HepG2 (cell line): ENCODE measurements around the gene CDK12. TPM values are rescaled to one million over a fixed set of nuclear protein-coding genes. Genes with fewer than 3 reads are reported as not detected.

Source experiments
- ATF2 ChIP-seq: sonication (generic); formaldehyde crosslinking; IDR thresholded peaks from 2 replicates; pipeline ENCODE4 v1.4.0; 2020; ENCODE audit warnings: missing genetic modification reagents
- CBFB ChIP-seq: sonication (generic); formaldehyde crosslinking; IDR thresholded peaks from 2 replicates; pipeline ENCODE4 v1.4.0; 2020; ENCODE audit warnings: missing genetic modification reagents
- CCDC6 ChIP-seq: sonication (generic); formaldehyde crosslinking; IDR thresholded peaks from 2 replicates; pipeline ENCODE4 v1.8.1; 2022; ENCODE audit warnings: mild to moderate bottlenecking, missing genetic modification reagents, moderate library complexity
- DRAP1 ChIP-seq: IDR thresholded peaks from 2 replicates; pipeline ENCODE4 v1.6.1; 2016; ENCODE audit warnings: missing genetic modification reagents, missing compliant biosample characterization
- IRX3 ChIP-seq: sonication (generic); formaldehyde crosslinking; IDR thresholded peaks from 2 replicates; pipeline ENCODE4 v1.8.1; 2023; ENCODE audit warnings: mild to moderate bottlenecking, low read depth, missing genetic modification reagents, borderline replicate concordance
- KLF11 ChIP-seq: IDR thresholded peaks from 2 replicates; pipeline ENCODE4 v1.6.1; 2016; ENCODE audit warnings: missing compliant biosample characterization
- MAFK ChIP-seq, 2 experiments: IDR thresholded peaks in 1 of 2; conservative IDR thresholded peaks in 1 of 2; 2 replicates each; pipeline ENCODE4 v1.6.1; 2011; ENCODE audit warnings: improper control_type of control experiment in 2 of 2, low read length in 2 of 2
- MYPOP ChIP-seq: sonication (generic); formaldehyde crosslinking; IDR thresholded peaks from 2 replicates; pipeline ENCODE4 v1.8.1; 2023; ENCODE audit warnings: mild to moderate bottlenecking, moderate library complexity, missing genetic modification reagents
- POGK ChIP-seq: sonication (generic); formaldehyde crosslinking; conservative IDR thresholded peaks from 2 replicates; pipeline ENCODE4 v1.8.0; 2022; ENCODE audit warnings: mild to moderate bottlenecking, moderate library complexity, missing genetic modification reagents
- SALL2 ChIP-seq: sonication (generic); formaldehyde crosslinking; IDR thresholded peaks from 2 replicates; pipeline ENCODE4 v1.8.1; 2023; ENCODE audit warnings: mild to moderate bottlenecking, missing genetic modification reagents, inconsistent platforms
- SRSF4 ChIP-seq: fragments of 200-400 bp; formaldehyde crosslinking; IDR thresholded peaks from one replicate; pipeline ENCODE4 v1.6.1; 2018; ENCODE audit warnings: mild to moderate bottlenecking, low read depth, low read length, moderate library complexity; ENCODE audit not compliant: poor library complexity, severe bottlenecking
- THAP8 ChIP-seq: sonication (generic); formaldehyde crosslinking; IDR thresholded peaks from 2 replicates; pipeline ENCODE4 v1.5.1; 2020; ENCODE audit warnings: missing genetic modification reagents, mild to moderate bottlenecking, borderline replicate concordance
- ZNF18 ChIP-seq: sonication (generic); formaldehyde crosslinking; IDR thresholded peaks from 2 replicates; pipeline ENCODE4 v1.8.0; 2022; ENCODE audit warnings: mild to moderate bottlenecking, missing genetic modification reagents; ENCODE audit not compliant: insufficient replicate concordance
- ZNF280D ChIP-seq: sonication (generic); formaldehyde crosslinking; IDR thresholded peaks from 2 replicates; pipeline ENCODE4 v1.5.1; 2020; ENCODE audit warnings: mild to moderate bottlenecking, missing genetic modification reagents
- ZNF557 ChIP-seq: sonication (generic); formaldehyde crosslinking; IDR thresholded peaks from 2 replicates; pipeline ENCODE4 v1.4.0; 2020; ENCODE audit warnings: missing genetic modification reagents
- ZNF577 ChIP-seq: sonication (generic); formaldehyde crosslinking; IDR thresholded peaks from 2 replicates; pipeline ENCODE4 v1.4.0; 2020; ENCODE audit warnings: mild to moderate bottlenecking, low read depth, missing genetic modification reagents, borderline replicate concordance
- ZNF775 ChIP-seq: sonication (generic); formaldehyde crosslinking; IDR thresholded peaks from 2 replicates; pipeline ENCODE4 v1.4.0; 2020; ENCODE audit warnings: missing genetic modification reagents, mild to moderate bottlenecking, moderate library complexity, borderline replicate concordance
- polyA plus RNA-seq, 8 experiments: library from polyadenylated mRNA; depleted of rRNA in 3 of 8; stranded (reverse) in 7 of 8; unstranded in 1 of 8; fragments of >200 nt; fragmentation: Illumina TruSeq in 4 of 8; extraction: Trizol in 4 of 8; gene quantifications; 2 replicates each; pipeline versions ENCODE4 v1.2.1 to v1.2.3, GENCODE V29; 2011 to 2016; ENCODE audit warnings: low read depth in 4 of 8, missing spikeins in 1 of 8, mixed read lengths in 1 of 8; ENCODE audit not compliant: insufficient read depth in 1 of 8
- total RNA-seq, 5 experiments: library from RNA; depleted of rRNA; stranded (reverse); fragments of >200 nt; fragmentation: Illumina TruSeq; extraction: Trizol; gene quantifications; 2 replicates each; pipeline ENCODE4 v1.2.3, GENCODE V29; 2016; ENCODE audit warnings: low read depth in 1 of 5

CDK12 gene
- total and polyA plus RNA-seq, 2 of the 13 experiments (the other 11 are each of a cell fraction or from before 2014, with no cell fraction given), result 24.0 to 88.6 TPM

GRCh38 chr17:39547713-39548478 lies 86.6 kb downstream of the CDK12 start (continued):
- TF ChIP-seq ATF2 (CRISPR knock-in tag) (0 out of 2 replicates have a peak, but pooled peaks have one; percentile 17), ZNF775 (CRISPR knock-in tag) (no peak), CCDC6 (CRISPR knock-in tag) (no peak), ZNF557 (CRISPR knock-in tag) (no peak), MYPOP (no peak), KLF11 (CRISPR knock-in tag) (0 out of 2 replicates have a peak, but pooled peaks have one; percentile 36), ZNF577 (CRISPR knock-in tag) (no peak), THAP8 (CRISPR knock-in tag) (no peak), MAFK (conservative IDR thresholded peaks at IDR 0.05 in 1 of 2, IDR thresholded peaks at IDR 0.05 in 1 of 2; ENCODE audit: low read length in 2 of 2) (no peak), DRAP1 (CRISPR knock-in tag) (no peak), SRSF4 (no peak), CBFB (CRISPR knock-in tag) (peak; percentile 49; the same call in 1 of the 2 replicates), IRX3 (CRISPR knock-in tag) (no peak), ZNF280D (CRISPR knock-in tag) (no peak), ZNF18 (no peak), SALL2 (CRISPR knock-in tag) (no peak), POGK (CRISPR knock-in tag) (no peak)
